Activated CD4-positive, alpha-beta T cell treated with anti-CD3 and anti-CD28 coated beads for 1 hour (primary cell): ENCODE data around the gene RMI2.

Experiments used
- DNase-seq: peaks from one replicate; pipeline ENCODE4 v3.0.0-alpha.2; 2020

The RMI2 gene

GRCh38 chr16:11310634-11310977, 34.7 kb upstream of the RMI2 start:
- DNase-seq: no peak

GRCh38 chr16:11310997-11311561, 34.2 kb upstream of the RMI2 start:
- no peak for DNase-seq

- no peak for DNase-seq
Observed at GRCh38 chr16:11312718-11313492, 32.4 kb upstream of the RMI2 start.

- no peak for DNase-seq
Observed at GRCh38 chr16:11313493-11314308, 31.6 kb upstream of the RMI2 start.

GRCh38 chr16:11314309-11314894, 30.9 kb upstream of the RMI2 start:
- DNase-seq: no peak

GRCh38 chr16:11315510-11315909, 29.7 kb upstream of the RMI2 start:
- no peak for DNase-seq

- DNase-seq: no peak
Observed at GRCh38 chr16:11316331-11317015, 28.8 kb upstream of the RMI2 start.

GRCh38 chr16:11318817-11319216, 26.4 kb upstream of the RMI2 start:
- no peak for DNase-seq

- no peak for DNase-seq
Observed at GRCh38 chr16:11319529-11320146, 25.6 kb upstream of the RMI2 start.

- DNase-seq: no peak
Observed at GRCh38 chr16:11320170-11320569, 25.1 kb upstream of the RMI2 start.

- no peak for DNase-seq
Observed at GRCh38 chr16:11321662-11322061, 23.6 kb upstream of the RMI2 start.

- no peak for DNase-seq
Observed at GRCh38 chr16:11322823-11323222, 22.4 kb upstream of the RMI2 start.

GRCh38 chr16:11323551-11324336, 21.5 kb upstream of the RMI2 start:
- no peak for DNase-seq

- no peak for DNase-seq
Observed at GRCh38 chr16:11325404-11326083, 19.7 kb upstream of the RMI2 start.

- no peak for DNase-seq
Observed at GRCh38 chr16:11326084-11326736, 19.0 kb upstream of the RMI2 start.

- DNase-seq: no peak
Observed at GRCh38 chr16:11326737-11327276, 18.5 kb upstream of the RMI2 start.

GRCh38 chr16:11327277-11328171, 17.7 kb upstream of the RMI2 start:
- DNase-seq: no peak

- DNase-seq: peak; percentile 26
Observed at GRCh38 chr16:11328172-11329070, 16.8 kb upstream of the RMI2 start.
